GM19023 (cell line): Measurements from ENCODE around the gene OGFR.

Experiments
- ATAC-seq: cut with Tn5 transposase; IDR thresholded peaks from one replicate; pipeline ENCODE4 v1.9.1; 2021; ENCODE audit warnings: mild to moderate bottlenecking, moderate library complexity; ENCODE audit not compliant: unreplicated experiment

Gene OGFR

DNA sequence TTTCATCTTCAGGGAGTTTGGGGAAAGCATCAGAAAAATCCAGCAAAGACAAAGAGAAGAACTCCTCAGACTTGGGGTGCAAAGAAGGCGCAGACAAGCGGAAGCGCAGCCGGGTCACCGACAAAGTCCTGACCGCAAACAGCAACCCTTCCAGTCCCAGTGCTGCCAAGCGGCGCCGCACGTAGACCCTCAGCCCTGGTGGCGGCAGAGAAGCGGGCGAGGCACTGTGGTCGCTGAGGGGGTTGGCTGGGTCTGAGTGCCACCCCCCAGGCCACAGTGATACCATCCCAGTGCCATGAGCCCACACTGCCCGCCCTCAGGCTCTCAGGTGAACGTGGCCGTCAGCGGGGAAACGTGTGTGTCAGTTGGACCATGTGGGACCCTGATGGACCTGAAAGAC, 5.2 kb upstream of the OGFR start:
- ATAC-seq, result no peak

DNA sequence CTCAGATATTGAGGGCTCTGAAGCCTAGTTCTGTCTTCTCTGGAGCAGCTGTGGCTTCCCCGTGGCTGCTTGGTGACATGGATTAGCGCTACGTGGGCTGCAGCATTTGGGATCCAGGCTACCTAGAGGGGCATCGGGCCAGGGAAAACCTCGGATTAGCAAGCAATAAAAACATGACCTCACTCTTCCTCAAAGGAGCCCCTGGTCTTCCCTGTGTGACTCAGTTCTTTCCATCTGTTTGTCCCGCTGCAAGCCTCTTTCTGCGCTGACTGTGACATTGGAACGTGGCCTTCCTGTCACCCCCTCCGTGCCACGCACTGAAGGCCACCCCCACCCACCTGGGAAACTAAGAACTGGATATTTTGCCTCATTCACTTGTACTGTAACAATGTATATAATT, 4.8 kb upstream of the OGFR start:
- ATAC-seq, result no peak

DNA sequence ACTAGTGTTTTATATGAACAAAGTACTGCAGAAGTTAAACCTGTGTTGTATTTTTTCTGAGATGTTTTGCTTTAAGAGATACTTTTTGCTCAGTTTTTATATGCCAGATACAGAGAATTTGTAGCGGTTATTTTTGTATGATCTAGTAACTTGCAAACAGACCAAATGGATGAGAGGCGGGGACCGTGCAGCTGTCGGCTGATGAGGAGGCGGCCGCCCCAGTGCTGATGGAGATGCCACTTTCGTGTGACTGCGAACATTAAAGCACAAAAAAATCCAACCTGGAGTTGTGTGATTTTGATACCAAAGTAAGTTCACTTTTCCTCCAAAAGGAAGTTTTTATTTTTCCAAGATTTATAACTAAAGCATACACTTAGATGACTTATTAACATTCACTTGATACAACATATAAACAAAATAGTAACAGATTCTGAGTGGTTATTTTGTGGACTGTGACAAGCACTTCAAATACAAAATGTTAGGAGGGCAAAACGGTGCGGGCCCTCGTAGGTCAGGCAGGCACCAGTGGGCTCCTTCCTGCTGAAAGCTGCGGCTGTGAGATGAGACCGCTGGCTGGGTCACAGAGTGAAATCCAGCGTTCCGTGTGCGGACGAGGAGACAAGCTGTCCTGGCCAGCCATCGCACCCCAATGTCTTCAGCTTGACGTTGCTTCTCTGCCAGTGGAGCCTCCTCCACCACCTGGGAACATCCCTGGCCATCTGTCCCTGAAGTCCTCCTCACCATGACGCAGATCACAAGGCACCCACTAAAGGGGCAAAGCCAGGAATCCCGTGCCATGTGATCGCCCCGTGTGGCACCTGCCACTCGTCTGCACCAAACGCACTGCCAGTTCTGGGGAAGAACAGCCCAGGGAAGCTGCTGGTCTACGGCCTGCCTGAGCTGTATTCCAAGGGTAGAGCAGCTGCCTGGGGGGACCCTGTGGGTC, 4.0 kb upstream of the OGFR start:
- no peak for ATAC-seq

DNA sequence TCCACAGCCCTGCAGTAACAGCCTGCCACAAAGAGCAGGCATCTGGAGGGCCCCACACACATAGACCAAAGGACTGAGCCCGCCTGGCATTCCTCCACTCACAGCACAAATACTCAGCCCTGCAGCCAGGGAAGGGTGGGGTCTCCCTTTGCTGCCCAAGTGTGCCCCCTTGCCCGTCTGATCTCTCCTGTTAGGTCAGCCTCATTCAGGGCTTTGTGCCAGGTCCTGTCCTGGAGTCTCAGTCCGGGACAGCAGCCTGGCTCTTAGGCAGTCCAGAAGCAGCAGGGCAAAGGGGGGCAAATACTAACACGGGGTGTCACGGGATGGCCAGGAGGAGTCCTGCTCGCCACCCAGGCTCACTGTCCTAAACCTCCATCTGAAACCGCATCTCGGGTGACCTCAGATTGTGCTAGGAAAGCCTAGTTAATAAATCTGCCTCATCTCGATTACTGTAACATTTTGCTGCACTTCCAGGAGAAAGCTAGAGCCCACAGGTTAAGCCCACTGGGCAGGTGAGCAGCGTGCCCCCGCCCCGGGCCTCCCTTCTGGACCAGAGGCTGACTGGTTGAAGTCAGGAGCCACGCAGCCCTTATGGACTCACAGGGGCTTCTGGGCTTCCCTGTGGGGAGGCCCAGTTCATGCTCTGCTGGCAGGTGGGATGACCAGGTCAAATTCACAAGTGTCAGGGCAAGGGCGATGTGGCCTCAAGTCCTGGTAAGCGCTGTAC, 3.2 kb upstream of the OGFR start:
- ATAC-seq, result no peak

DNA sequence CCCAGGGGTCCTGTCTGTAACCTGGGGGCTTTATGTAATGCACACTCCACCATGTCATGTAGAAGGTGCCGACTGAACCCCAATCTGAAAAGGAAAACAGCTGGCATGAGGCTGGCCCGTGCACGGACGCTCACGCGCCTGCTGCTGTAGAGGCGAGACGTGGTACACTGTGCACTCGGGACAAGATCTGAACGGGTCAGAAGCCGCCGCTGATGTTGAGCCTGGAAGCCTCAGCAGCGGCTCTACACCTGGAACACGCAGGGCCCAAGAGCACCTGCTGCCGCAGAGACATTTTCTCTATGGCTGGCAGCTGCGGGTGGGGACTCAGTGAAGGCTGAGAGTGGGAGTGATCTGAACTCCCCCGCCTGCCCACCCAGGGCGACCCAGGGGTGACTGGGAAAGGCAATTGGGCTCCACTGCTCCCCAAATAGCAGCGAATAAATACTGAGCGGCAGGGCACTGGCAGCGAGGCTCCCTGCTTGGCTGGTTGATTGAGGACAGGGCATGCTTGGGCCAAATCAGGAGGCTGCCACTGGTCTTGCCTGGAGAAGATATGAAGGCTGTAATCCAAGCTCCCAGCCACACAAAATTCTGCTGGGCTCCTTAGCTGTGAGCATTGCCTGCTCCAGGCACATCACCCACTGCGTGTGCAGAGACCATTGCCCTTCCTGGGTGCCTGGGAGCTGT, 2.5 kb upstream of the OGFR start:
- no peak for ATAC-seq

DNA sequence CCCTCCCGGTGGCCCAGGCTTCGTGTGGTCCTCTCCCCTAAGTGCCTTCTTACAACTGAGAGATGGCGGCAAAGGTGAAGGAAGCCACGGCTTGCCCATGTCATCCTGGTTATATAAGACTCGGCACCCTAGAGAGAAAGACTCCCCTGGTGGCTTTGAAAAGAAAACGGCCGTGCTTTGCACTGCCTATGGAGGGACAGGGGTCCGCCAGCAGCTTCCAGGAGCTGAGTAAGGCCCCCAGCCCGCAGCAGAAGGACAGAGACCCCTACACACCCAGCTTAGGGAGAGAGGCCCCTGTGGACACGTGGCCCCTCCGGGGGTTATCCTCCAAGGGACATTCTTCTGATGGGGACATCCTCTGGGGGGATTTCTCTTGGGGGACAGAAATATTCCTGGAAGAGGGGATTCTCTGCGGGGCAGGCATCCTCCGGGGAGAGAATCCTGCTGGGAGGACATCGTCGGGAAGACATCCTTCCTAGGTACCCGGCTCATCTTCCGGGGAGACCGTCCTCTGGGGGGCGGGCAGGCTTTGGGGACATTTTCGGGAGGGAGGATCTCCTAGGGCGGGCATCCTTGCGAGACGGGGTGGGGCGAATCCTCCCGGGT, 511 bp upstream of the OGFR start:
- no peak for ATAC-seq

DNA sequence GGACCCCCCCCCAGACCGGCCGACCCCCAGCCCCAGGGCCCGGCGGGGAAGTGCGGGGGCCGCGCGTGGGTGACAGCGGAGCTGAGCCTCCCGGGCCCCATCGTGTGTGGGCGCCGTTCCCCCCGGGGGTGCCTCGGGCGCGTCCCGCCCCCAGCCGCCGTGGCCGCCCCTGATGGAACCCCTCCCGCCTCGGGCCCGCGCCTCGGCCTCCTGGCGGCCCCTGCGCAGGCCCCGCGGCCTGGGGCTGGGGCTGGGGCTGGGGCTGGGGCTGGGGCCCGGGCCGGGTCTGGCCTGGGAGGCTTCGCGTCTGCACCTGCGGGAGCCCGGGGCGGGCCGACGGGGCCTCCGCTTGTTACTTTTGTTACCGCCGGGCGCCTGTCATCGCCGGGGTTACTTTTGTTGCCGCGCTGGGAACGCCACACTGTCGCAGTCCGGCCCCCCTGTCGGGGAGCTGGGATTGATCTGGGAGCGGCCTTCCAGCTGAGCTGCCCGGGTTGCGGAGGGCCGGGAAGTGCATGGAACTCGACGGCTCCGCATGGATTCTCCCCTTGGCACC, 598 bp downstream of the OGFR start:
- ATAC-seq, result peak; percentile 25

DNA sequence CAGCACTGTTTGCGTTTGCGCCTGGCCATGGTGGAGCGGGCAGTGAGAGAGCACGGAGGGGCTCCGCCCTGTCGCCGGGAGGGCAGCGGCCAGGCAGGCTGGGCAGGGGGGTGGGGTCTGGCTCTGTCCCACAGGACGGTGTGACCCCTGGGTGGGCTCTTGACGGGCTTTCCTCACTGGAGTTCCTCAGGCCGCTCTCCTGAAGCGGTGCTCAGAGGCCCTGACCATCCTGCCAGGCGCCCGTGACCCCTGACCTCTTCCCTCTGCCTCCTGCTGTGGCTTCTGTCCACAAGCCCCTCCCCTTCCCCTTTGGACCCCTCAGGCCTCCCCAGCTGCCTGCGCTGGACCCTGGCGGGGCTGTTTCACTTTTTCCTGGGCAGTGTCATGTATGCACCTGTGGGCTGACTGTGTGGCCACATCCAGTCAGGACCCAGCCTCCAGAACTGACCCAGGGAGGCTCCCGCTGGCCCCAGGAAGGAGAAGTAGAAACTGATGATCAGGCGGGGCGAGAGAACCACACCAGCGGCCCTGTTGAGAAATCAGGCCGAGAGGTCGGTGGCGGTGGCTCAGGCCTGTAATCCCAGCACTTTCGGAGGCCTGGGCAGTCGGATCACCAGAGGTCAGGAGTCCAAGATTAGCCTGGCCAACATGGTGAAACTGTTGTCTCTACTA, 1.2 kb downstream of the OGFR start:
- ATAC-seq, result no peak

DNA sequence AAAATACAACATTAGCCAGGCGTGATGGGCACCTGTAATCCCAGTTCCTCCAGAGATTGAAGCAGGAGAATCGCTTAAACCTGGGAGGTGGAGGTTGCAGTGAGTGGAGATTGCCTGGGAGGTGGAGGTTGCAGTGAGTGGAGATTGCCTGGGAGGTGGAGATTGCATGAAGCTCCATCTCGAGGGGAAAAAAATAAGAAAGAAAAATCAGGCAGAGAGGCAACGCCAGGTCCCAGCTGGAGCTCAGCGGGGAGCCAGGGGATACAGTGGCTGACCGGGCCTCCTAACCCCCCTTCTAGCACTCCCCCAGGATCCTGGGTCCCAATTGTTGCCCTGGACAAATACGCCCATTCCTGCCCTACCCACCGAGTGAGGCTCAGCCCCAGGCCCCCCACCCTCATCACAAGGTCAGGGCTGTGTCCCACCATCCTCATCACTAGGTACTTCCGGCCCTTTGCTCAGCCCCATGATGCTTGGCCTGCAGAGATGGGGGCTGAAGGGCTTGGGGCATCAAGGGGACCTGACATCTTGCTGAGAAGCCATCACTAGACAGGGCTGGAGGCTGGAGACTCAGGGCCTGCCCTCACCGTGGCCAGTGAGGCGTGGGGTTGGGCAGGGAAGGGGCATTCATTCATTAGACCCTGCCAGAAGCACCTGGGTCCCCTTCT, 1.9 kb downstream of the OGFR start:
- ATAC-seq, result no peak

DNA sequence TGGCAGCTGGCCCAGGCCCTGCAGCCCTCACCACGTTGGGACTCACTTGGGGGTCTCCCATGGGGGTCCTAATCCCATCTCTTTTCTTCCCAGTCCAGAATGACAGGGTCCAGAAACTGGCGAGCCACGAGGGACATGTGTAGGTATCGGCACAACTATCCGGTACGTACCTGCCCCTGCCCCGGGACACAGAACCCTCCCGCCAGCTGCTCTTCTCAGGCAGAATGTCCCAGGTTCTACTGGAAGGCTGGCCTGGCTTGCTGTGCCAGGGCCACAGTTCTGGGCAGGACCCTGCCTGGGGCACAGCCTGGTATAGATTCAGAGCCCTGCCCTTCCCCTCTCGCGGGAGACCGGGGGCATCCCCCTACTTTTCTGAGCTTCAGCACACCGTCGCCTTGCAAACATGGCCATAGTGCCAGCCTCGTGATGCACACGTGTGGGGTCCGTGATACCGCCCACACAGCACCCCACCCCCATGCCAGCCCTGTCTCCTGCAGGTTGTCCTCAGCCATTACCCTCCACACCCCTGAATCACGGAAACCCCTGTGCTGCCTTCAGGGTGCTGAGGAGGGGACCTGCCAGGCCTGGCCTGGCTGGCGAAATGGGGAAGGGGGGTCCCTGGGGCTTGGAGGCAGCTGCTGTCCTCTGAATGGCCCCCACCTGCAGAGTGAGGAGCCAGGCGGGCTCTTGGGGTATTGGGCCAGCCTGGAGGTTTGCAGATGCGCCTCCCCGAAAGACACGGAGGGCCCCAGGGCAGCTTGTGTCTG, 3.0 kb downstream of the OGFR start:
- no peak for ATAC-seq

DNA sequence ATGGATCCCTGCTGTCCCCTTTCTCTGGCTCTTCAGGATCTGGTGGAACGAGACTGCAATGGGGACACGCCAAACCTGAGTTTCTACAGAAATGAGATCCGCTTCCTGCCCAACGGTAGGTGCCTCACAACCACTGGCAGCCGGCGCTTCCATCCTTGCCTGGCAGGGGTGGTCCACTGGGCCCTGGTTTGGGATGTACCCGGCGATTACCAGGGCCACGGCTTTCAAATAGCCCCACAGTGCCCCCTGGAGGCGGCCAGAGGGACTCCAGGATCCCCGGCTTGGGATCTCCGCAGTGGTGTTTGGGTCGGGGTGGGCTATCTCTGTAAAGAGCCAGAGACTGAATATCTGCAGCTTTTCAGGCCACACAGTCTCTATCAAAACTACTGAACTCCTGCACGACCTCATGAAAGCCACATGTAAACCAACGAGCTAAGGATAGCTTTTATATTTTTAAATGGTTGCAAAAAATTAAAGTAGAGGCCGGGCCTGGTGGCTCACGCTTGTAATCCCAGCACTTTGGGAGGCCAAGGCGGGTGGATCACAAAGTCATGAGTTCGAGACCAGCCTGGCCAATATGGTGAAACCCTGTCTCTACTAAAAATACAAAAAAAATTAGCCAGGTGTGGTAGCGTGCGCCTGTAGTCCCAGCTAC, 3.7 kb downstream of the OGFR start:
- ATAC-seq, result no peak

DNA sequence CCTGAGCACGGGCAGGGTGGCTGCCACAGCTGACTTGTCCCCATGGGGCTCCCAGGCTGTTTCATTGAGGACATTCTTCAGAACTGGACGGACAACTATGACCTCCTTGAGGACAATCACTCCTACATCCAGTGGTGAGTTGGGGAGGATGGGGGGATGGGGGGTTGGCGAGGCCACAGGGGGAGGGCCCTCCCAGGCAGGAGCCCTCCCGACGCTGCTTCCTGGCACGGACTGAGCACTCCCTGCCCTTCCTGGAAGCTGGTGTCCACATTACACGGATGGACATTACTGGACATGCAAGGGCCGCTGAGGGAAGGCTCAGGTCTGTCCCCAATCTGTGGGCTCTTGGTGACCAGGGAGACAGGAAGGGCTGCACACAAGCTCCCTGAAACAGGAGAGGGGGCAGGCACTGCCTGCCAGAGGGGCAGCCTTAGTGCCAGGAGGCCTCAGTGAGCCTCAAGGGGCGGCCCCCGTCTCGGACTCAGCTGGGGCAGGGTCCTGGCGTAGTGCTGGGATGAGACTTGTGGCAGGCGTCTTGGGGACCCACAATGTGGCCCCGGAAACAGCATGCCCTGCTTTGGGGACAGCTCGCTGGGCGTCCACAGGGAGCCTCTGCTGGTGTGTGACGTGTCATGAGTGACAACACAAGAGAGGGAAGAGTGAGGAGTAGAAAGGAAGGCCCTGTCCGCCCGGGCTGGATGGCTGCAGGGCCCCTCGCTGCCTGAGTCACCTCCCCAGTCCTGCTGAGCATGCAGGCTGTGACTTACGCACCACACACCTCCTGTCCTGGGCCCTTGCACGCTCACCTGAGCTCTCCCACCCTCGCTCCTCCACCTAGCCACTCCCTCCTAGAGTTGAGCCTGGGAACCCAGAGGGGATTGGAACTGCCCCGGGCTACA, 5.1 kb downstream of the OGFR start:
- no peak for ATAC-seq

DNA sequence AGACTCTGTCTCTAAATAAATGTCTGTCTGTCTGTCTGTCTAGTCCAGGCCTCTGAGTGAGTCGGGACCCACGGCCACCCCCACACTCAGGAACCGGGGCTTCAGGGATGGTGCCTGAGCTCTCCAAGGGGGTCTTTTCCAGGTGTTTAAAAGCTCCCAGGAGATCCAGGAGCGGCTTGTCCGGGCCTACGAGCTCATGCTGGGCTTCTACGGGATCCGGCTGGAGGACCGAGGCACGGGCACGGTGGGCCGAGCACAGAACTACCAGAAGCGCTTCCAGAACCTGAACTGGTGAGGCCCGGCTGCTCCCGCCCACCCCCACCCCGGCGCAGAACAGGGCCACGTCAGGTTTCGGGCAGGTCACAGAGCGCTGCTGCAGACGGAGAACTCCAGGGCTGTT, 6.7 kb downstream of the OGFR start:
- ATAC-seq, result no peak

DNA sequence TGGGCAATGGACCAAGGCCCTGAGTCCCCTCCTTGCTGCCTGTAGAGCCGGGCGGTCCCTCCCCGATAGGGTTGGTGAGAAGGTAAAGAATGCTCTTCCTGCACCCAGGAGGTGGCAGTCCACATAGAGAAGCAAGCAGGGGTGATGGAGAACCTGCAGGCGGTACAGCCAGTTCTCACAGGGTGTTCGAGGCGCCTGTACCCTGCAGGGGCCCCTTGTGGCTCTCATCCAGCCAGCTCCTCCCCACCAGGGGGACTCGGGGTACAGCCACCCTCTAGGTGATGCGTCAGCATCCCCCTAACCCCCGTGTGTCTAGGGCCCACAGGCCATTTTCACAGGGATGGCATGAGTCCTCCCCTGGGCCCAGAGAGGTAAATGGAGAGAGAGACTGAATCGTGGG, 7.1 kb downstream of the OGFR start:
- no peak for ATAC-seq

DNA sequence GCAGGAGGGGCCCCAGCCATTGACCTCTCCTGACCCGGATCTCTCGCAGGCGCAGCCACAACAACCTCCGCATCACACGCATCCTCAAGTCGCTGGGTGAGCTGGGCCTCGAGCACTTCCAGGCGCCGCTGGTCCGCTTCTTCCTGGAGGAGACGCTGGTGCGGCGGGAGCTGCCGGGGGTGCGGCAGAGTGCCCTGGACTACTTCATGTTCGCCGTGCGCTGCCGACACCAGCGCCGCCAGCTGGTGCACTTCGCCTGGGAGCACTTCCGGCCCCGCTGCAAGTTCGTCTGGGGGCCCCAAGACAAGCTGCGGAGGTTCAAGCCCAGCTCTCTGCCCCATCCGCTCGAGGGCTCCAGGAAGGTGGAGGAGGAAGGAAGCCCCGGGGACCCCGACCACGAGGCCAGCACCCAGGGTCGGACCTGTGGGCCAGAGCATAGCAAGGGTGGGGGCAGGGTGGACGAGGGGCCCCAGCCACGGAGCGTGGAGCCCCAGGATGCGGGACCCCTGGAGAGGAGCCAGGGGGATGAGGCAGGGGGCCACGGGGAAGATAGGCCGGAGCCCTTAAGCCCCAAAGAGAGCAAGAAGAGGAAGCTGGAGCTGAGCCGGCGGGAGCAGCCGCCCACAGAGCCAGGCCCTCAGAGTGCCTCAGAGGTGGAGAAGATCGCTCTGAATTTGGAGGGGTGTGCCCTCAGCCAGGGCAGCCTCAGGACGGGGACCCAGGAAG, 7.7 kb downstream of the OGFR start:
- ATAC-seq, result no peak

DNA sequence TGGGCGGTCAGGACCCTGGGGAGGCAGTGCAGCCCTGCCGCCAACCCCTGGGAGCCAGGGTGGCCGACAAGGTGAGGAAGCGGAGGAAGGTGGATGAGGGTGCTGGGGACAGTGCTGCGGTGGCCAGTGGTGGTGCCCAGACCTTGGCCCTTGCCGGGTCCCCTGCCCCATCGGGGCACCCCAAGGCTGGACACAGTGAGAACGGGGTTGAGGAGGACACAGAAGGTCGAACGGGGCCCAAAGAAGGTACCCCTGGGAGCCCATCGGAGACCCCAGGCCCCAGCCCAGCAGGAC, 8.2 kb downstream of the OGFR start:
- no peak for ATAC-seq

DNA sequence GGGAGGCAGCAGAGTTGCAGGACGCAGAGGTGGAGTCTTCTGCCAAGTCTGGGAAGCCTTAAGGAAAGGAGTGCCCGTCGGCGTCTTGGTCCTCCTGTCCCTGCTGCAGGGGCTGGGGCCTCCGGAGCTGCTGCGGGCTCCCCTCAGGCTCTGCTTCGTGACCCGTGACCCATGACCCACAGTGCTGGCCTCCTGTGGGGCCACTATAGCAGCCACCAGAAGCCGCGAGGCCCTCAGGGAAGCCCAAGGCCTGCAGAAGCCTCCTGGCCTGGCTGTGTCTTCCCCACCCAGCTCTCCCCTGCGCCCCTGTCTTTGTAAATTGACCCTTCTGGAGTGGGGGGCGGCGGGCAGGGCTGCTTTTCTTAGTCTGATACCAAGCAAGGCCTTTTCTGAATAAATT, 9.0 kb downstream of the OGFR start:
- no peak for ATAC-seq
